Tibial artery (tissue), 4 donors: ENCODE measurements around the gene AKAP12.

Source experiments
- DNase-seq, 2 donors: peaks; one replicate each; pipeline ENCODE4 v3.0.0-alpha.2; 2019
- H3K27ac ChIP-seq, 2 donors: fragments of 200-600 bp; sonication (generic) in 1 of 2; 1 replicate in 1 of 2; 2 replicates in 1 of 2; pipeline ENCODE4 v1.5.1; 2018 to 2019; ENCODE audit warnings: mild to moderate bottlenecking in 1 of 2
- H3K27me3 ChIP-seq, 2 donors: fragments of 200-600 bp; sonication (generic) in 1 of 2; one replicate each; pipeline versions ENCODE4 v1.5.1 to v1.6.0; 2016 to 2019
- H3K36me3 ChIP-seq, 3 donors: fragments of 200-600 bp; sonication (generic) in 2 of 3; one replicate each; pipeline ENCODE4 v1.5.1; 2016 to 2019; ENCODE audit warnings: mild to moderate bottlenecking in 2 of 3
- H3K4me1 ChIP-seq, 4 donors: fragments of 200-600 bp; sonication (generic) in 2 of 4; 1 replicate in 3 of 4; 2 replicates in 1 of 4; pipeline ENCODE4 v1.5.1; 2016 to 2019
- H3K4me3 ChIP-seq, 2 donors: fragments of 200-600 bp; sonication (generic) in 1 of 2; 1 replicate in 1 of 2; 2 replicates in 1 of 2; pipeline ENCODE4 v1.5.1; 2018 to 2019; ENCODE audit warnings: mild to moderate bottlenecking in 2 of 2
- H3K9me3 ChIP-seq, 3 donors: fragments of 200-600 bp; sonication (generic) in 1 of 3; one replicate each; pipeline ENCODE4 v1.5.1; 2016 to 2019
- CTCF ChIP-seq, 2 experiments: fragments of 200-600 bp in 1 of 2; fragments of 450-650 bp in 1 of 2; IDR thresholded peaks; one replicate each; pipeline ENCODE4 v1.5.1; 2017 to 2019; ENCODE audit warnings: antibody characterized with exemption in 2 of 2, mild to moderate bottlenecking in 1 of 2, moderate library complexity in 1 of 2
- intact Hi-C: fragments of 100-400 bp; cut with DNase I; formaldehyde crosslinking; loops from one replicate; pipeline ENCODE4 v1.15.0; 2023; ENCODE audit warnings: low total_unique reads

The AKAP12 gene

DNA sequence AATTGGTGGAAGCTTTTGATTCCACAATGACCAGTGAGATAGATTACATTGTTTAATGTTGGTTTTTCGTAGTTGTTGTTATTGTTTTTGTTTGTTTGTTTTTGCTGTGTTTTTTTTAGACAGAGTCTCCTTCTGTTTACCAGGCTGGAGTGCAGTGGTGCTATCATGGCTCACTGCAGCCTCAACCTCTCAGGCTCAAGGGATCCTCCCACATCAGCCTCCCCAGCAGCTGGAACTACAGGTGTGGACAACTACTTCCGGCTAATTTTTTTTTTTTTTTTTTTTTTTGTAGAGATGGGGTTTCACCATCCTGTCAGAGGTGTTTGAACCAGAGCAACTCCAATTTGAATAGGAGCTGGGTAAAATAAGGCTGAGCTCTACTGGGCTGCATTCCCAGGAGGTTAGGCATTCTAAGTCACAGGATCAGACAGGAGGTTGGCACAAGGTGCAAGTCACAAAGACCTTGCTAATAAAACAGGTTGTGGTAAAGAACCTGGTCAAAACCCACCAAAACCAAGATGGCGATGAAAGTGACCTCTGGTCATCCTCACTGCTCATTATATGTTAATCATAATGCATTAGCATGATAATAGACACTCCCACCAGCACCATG, 10.9 kb upstream of the AKAP12 start:
- TF ChIP-seq CTCF (IDR thresholded peaks at IDR 0.05), result no peak
- Histone ChIP-seq H3K36me3 (no peaks in the 10 kb centered on the region), H3K4me1 (no peaks in the 10 kb centered on the region), H3K27ac (no peak overlapping the region), H3K4me3 (no peak overlapping the region), H3K9me3 (no peaks in the 10 kb centered on the region), H3K27me3 (no peaks in the 10 kb centered on the region)
- DNase-seq, result no peak
- intact Hi-C loops, result no loop called here

DNA sequence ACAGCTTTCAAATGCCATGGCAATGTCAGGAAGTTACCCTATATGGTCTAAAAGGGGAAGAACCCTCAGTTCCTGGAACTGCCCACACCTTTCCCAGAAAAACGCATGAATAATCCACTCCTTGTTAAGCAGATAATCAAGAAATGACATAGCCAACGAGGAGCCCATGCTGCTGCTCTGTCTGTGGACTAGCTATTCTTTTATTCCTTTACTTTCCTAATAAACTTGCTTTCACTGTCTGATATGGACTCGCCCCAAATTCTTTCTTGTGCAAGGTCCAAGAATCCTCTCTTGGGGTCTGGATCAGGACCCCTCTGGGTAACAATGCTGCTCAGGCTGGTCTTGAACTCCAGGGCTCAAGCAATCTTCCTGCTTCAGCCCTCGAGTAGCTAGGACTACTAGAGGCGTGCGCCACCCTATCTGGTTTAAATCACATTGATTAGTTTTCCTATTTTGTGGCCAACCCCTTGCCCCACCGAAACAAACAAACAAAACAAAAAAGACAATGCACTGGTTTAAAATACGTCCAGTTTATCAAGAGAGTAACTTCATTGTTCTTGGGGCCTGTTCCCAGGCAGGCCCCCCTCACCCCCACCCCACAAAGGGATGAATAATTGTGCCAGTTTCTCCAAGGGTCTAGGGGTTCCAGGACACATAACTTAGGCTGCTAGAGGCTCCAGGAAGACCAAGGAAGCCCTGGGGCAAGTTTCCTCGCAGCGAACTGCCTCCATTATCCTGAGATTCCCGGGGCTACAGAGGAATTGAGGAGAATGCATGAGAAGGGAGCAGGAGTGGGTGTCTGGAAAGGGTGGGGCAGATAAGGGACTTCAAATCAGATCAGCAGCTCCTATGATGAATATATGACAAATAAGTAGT, 10.1 kb upstream of the AKAP12 start:
- Histone ChIP-seq H3K27ac (no peak overlapping the region), H3K27me3 (no peaks in the 10 kb centered on the region), H3K4me3 (no peak overlapping the region), H3K4me1 (no peaks in the 10 kb centered on the region), H3K36me3 (no peaks in the 10 kb centered on the region), H3K9me3 (no peaks in the 10 kb centered on the region)
- intact Hi-C loops, result no loop called here
- no peak for DNase-seq
- TF ChIP-seq CTCF (IDR thresholded peaks at IDR 0.05), result no peak

- TF ChIP-seq CTCF (IDR thresholded peaks at IDR 0.05), result no peak
- Histone ChIP-seq H3K36me3 (no peaks in the 10 kb centered on the region), H3K4me1 (no peaks in the 10 kb centered on the region), H3K9me3 (no peaks in the 10 kb centered on the region), H3K27ac (no peak overlapping the region), H3K27me3 (no peaks in the 10 kb centered on the region), H3K4me3 (no peak overlapping the region)
- intact Hi-C loops, result no loop called here
- no peak for DNase-seq
Measured at GRCh38 chr6:151230277-151230577, 9.5 kb upstream of the AKAP12 start.

GRCh38 chr6:151232899-151233298, 6.9 kb upstream of the AKAP12 start:
- H3K4me3 ChIP-seq, result no peak overlapping the region
- intact Hi-C loops, result no loop called here
- DNase-seq, result no peak
- H3K4me1 ChIP-seq, result no peaks in the 10 kb centered on the region
- no peaks in the 10 kb centered on the region for H3K36me3 ChIP-seq
- no peak overlapping the region for H3K27ac ChIP-seq
- no peaks in the 10 kb centered on the region for H3K27me3 ChIP-seq
- no peaks in the 10 kb centered on the region for H3K9me3 ChIP-seq
- no peak for TF ChIP-seq CTCF (IDR thresholded peaks at IDR 0.05)

GRCh38 chr6:151233731-151234130, 6.0 kb upstream of the AKAP12 start:
- intact Hi-C loops, result no loop called here
- no peak overlapping the region for H3K4me3 ChIP-seq
- no peak for TF ChIP-seq CTCF (IDR thresholded peaks at IDR 0.05)

More at GRCh38 chr6:151233731-151234130, 6.0 kb upstream of the AKAP12 start:
- DNase-seq, result no peak
- H3K36me3 ChIP-seq, result no peaks in the 10 kb centered on the region
- H3K27me3 ChIP-seq, result no peaks in the 10 kb centered on the region
- H3K9me3 ChIP-seq, result no peaks in the 10 kb centered on the region
- no peak overlapping the region for H3K27ac ChIP-seq
- no peaks in the 10 kb centered on the region for H3K4me1 ChIP-seq
